HCT116 (cell line): ENCODE measurements around the gene AUTS2. TPM values are rescaled to one million over a fixed set of nuclear protein-coding genes. Genes with fewer than 3 reads are reported as not detected.

Experiments used
- ATAC-seq: fragments of 200-7000 bp; cut with Tn5 transposase; 2 replicates; pipeline ENCODE4 v1.9.1; 2020; ENCODE audit warnings: mild to moderate bottlenecking, moderate library complexity
- BruUV-seq: library from RNA; stranded (reverse); fragments of 400-500 nt; replicated peaks from 2 replicates; lab custom pipeline; 2021; lab: Mats Ljungman, UMichigan
- CTCF ChIA-PET: fragments of 300-600 bp; sonication (Branson Sonifier 250); formaldehyde crosslinking; loops from one replicate; lab custom pipeline; 2021; ENCODE audit warnings: antibody characterized with exemption; lab: Charles Lee
- POLR2A ChIA-PET: fragments of 300-600, 350-600 bp; sonication (Branson Sonifier 250); formaldehyde crosslinking; loops from one replicate; lab custom pipeline; 2021; ENCODE audit warnings: antibody characterized with exemption; lab: Charles Lee
- RAD21 ChIA-PET, 2 experiments: fragments of 300-600 bp; sonication (Branson Sonifier 250); formaldehyde crosslinking; loops; one replicate each; lab custom pipeline; 2023; ENCODE audit warnings: low total read pairs in 2 of 2; ENCODE audit not compliant: uncharacterized antibody in 2 of 2, unreplicated experiment in 2 of 2, low non-redundant PET in 1 of 2; lab: Charles Lee
- DNase-seq: peaks from one replicate; pipeline ENCODE4 v3.0.0-alpha.2; 2010; ENCODE audit warnings: low read depth, low spot score
- H2AFZ ChIP-seq: fragments of 200-600 bp; shearing (Covaris generic), sonication (generic); 2 replicates; pipeline ENCODE4 v1.6.1; 2017; ENCODE audit warnings: low read depth, mixed run types, mixed read lengths, antibody characterized with exemption, low read length; ENCODE audit not compliant: poor library complexity, severe bottlenecking
- H3K27ac ChIP-seq: 2 replicates; pipeline ENCODE4 v1.5.1; 2012; ENCODE audit warnings: low read depth, low read length
- H3K27me3 ChIP-seq: fragments of 200-600 bp; sonication (generic); 2 replicates; pipeline ENCODE4 v1.6.1; 2016; ENCODE audit warnings: mixed run types, low read length, mixed read lengths; ENCODE audit not compliant: insufficient read depth
- H3K36me3 ChIP-seq, 2 experiments: fragments of 200-500 bp in 1 of 2; fragments of 200-600 bp in 1 of 2; sonication (Bioruptor generic) in 1 of 2; sonication (generic) in 1 of 2; 2 replicates each; pipeline versions ENCODE4 v1.5.1 to v1.6.1; 2014 to 2016; ENCODE audit warnings: low read length in 2 of 2, inconsistent platforms in 1 of 2, mixed read lengths in 1 of 2, mixed run types in 1 of 2; ENCODE audit not compliant: insufficient read depth in 2 of 2, control insufficient read depth in 1 of 2
- H3K4me1 ChIP-seq, 2 experiments: fragments of 200-600 bp in 1 of 2; sonication (generic) in 1 of 2; 2 replicates each; pipeline versions ENCODE4 v1.5.1 to v1.6.1; 2012 to 2017; ENCODE audit warnings: low read length in 2 of 2, inconsistent platforms in 1 of 2, mild to moderate bottlenecking in 1 of 2, mixed read lengths in 1 of 2, mixed run types in 1 of 2, moderate library complexity in 1 of 2; ENCODE audit not compliant: insufficient read depth in 2 of 2, control insufficient read depth in 1 of 2
- H3K4me2 ChIP-seq: fragments of 200-600 bp; sonication (generic); 2 replicates; pipeline ENCODE4 v1.6.1; 2017; ENCODE audit warnings: mixed run types, low read length, mixed read lengths
- H3K4me3 ChIP-seq, 2 experiments: fragments of 200-600 bp in 1 of 2; sonication (generic) in 1 of 2; replicated peaks in 1 of 2; 2 replicates each; pipeline ENCODE4 v1.5.1; 2011 to 2016; ENCODE audit warnings: low read length in 2 of 2, control low read depth in 1 of 2, low read depth in 1 of 2, mild to moderate bottlenecking in 1 of 2, mixed read lengths in 1 of 2, mixed run types in 1 of 2
- H3K79me2 ChIP-seq: fragments of 200-600 bp; sonication (generic); 2 replicates; pipeline ENCODE4 v1.6.1; 2017; ENCODE audit warnings: mild to moderate bottlenecking, mixed run types, low read length, moderate library complexity, mixed read lengths; ENCODE audit not compliant: insufficient read depth
- H3K9ac ChIP-seq: fragments of 200-600 bp; sonication (generic); 2 replicates; pipeline ENCODE4 v1.6.1; 2016; ENCODE audit warnings: low read length, mixed read lengths
- H3K9me2 ChIP-seq: fragments of 200-600 bp; sonication (generic), shearing (Covaris generic); 2 replicates; pipeline ENCODE4 v1.6.1; 2017; ENCODE audit warnings: mixed run types, mild to moderate bottlenecking, moderate library complexity; ENCODE audit not compliant: insufficient read depth
- H3K9me3 ChIP-seq, 2 experiments: fragments of 200-500 bp in 1 of 2; fragments of 200-600 bp in 1 of 2; sonication (Bioruptor generic) in 1 of 2; sonication (generic) in 1 of 2; 2 replicates each; pipeline ENCODE4 v1.6.1; 2014 to 2017; ENCODE audit warnings: low read length in 2 of 2, mixed read lengths in 2 of 2, inconsistent platforms in 1 of 2, low read depth in 1 of 2, mild to moderate bottlenecking in 1 of 2, mixed run types in 1 of 2, moderate library complexity in 1 of 2; ENCODE audit not compliant: control insufficient read depth in 1 of 2, insufficient read depth in 1 of 2
- H4K20me1 ChIP-seq: fragments of 200-600 bp; sonication (generic), shearing (Covaris generic); 2 replicates; pipeline ENCODE4 v1.6.1; 2017; ENCODE audit warnings: mixed run types, mild to moderate bottlenecking, moderate library complexity; ENCODE audit not compliant: insufficient read depth
- TCF7L2 ChIP-seq: IDR thresholded peaks from 2 replicates; pipeline ENCODE4 v1.7.0; 2011; ENCODE audit warnings: borderline replicate concordance, inconsistent platforms; ENCODE audit not compliant: insufficient read depth, insufficient read length; ENCODE audit errors: extremely low read depth
- intact Hi-C: fragments of 100-400 bp; cut with micrococcal nuclease; formaldehyde crosslinking; loops from 2 replicates; pipeline ENCODE4 v1.10.0; 2022
- total RNA-seq: library from RNA; stranded (reverse); gene quantifications from one replicate; pipeline ENCODE4 v1.2.1, GENCODE V29; 2021; ENCODE audit not compliant: unreplicated experiment
- TF ChIP-seq, protein P1 (sequence below): IDR thresholded peaks from 2 replicates; pipeline ENCODE4 v1.6.1; 2012; ENCODE audit warnings: low read depth
- TF ChIP-seq, protein P2 (sequence below): IDR thresholded peaks from 2 replicates; pipeline ENCODE4 v1.6.1; 2011; ENCODE audit warnings: mild to moderate bottlenecking, low read length, moderate library complexity; ENCODE audit not compliant: insufficient replicate concordance; ENCODE audit errors: extremely low read depth
- TF ChIP-seq, protein P3 (sequence below): IDR thresholded peaks from 2 replicates; pipeline ENCODE4 v1.6.1; 2012

AUTS2 gene
- total RNA-seq, 1 experiment from 2014 or later = 0.93 TPM

DNA sequence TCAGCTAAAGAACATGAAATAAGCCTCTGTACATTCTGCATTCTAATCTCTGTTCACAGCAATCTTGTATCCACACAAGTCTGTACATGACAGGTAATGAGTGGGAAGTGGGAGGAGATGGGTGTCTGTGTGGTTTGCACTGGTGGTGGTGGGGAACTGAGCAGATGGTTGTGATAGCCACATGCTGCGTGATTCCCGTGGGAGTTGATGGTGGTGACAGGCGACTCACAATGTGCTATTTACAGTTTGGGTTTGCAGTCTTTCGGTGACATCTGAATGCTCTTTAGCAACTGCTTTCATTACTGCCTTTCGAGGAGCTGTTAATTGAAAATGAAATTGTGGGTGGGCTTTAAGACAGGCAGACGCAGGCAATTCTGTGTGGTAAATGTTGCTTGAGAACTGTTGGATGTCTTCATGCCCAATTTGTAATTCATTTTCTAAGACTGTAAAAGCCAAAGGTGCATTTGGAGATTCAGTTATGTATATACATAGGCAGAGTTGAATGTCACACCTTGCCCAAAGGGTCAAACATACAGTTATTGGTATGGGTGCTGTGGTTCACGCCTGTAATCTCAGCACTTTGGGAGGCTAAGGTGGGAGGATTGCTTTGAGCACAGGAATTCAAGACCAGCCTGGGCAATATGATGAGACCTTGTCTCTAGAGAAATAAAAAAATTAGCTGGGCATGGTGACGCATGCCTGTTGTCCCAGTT lies 308.2 kb downstream of the AUTS2 start (continued):
- TF ChIP-seq, protein P1, sequence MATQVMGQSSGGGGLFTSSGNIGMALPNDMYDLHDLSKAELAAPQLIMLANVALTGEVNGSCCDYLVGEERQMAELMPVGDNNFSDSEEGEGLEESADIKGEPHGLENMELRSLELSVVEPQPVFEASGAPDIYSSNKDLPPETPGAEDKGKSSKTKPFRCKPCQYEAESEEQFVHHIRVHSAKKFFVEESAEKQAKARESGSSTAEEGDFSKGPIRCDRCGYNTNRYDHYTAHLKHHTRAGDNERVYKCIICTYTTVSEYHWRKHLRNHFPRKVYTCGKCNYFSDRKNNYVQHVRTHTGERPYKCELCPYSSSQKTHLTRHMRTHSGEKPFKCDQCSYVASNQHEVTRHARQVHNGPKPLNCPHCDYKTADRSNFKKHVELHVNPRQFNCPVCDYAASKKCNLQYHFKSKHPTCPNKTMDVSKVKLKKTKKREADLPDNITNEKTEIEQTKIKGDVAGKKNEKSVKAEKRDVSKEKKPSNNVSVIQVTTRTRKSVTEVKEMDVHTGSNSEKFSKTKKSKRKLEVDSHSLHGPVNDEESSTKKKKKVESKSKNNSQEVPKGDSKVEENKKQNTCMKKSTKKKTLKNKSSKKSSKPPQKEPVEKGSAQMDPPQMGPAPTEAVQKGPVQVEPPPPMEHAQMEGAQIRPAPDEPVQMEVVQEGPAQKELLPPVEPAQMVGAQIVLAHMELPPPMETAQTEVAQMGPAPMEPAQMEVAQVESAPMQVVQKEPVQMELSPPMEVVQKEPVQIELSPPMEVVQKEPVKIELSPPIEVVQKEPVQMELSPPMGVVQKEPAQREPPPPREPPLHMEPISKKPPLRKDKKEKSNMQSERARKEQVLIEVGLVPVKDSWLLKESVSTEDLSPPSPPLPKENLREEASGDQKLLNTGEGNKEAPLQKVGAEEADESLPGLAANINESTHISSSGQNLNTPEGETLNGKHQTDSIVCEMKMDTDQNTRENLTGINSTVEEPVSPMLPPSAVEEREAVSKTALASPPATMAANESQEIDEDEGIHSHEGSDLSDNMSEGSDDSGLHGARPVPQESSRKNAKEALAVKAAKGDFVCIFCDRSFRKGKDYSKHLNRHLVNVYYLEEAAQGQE = no peak
- TF ChIP-seq, all 23 proteins: peak for 0

DNA sequence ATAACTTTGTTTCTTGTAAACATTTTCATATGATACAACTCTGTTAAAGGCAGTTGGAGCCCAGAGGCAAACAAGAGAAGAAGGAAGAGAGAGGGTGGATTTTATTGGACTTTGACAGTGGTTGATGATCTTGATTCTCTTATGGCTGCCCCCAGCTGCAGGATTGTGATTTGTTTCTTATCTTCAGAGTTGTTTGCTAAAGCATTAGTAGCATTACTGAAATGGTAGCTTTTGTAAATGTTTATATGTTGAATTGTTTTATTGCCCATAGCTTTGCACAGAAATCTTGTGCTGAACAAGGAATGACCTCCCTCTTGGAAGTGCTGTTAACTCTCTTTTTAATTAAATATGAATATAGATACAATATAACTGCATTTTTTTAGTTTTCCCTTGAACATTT lies 309.4 kb downstream of the AUTS2 start:
- no peaks in the 10 kb centered on the region for H3K9me2 ChIP-seq
- H3K4me2 ChIP-seq = no peak overlapping the region
- H3K4me1 ChIP-seq = no peaks in the 10 kb centered on the region
- no peaks in the 10 kb centered on the region for H3K27me3 ChIP-seq
- no peak overlapping the region for H3K9ac ChIP-seq
- ChIA-PET RAD21 (no interaction called here), CTCF (no interaction called here), POLR2A (no interaction called here)
- TF ChIP-seq, protein P2, sequence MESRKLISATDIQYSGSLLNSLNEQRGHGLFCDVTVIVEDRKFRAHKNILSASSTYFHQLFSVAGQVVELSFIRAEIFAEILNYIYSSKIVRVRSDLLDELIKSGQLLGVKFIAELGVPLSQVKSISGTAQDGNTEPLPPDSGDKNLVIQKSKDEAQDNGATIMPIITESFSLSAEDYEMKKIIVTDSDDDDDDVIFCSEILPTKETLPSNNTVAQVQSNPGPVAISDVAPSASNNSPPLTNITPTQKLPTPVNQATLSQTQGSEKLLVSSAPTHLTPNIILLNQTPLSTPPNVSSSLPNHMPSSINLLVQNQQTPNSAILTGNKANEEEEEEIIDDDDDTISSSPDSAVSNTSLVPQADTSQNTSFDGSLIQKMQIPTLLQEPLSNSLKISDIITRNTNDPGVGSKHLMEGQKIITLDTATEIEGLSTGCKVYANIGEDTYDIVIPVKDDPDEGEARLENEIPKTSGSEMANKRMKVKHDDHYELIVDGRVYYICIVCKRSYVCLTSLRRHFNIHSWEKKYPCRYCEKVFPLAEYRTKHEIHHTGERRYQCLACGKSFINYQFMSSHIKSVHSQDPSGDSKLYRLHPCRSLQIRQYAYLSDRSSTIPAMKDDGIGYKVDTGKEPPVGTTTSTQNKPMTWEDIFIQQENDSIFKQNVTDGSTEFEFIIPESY = no peak
- no peak for TF ChIP-seq TCF7L2
- TF ChIP-seq, protein P3, sequence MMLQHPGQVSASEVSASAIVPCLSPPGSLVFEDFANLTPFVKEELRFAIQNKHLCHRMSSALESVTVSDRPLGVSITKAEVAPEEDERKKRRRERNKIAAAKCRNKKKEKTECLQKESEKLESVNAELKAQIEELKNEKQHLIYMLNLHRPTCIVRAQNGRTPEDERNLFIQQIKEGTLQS = no peak
- no peak overlapping the region for H2AFZ ChIP-seq
- intact Hi-C loops = no loop called here
- ATAC-seq = no peak
- H3K9me3 ChIP-seq = peaks cover 0 to 31% of the 10 kb centered on the region in 2 experiments; a peak in 3 of 4 replicates
- H3K36me3 ChIP-seq = no peaks in the 10 kb centered on the region
- no peak overlapping the region for H3K27ac ChIP-seq
- no peak overlapping the region for H3K4me3 ChIP-seq
- no peak for DNase-seq
- no peaks in the 10 kb centered on the region for H4K20me1 ChIP-seq
- no TSS peak for BruUV-seq
- H3K79me2 ChIP-seq = no peaks in the 10 kb centered on the region
